T follicular helper cell (primary cell): ENCODE measurements around the gene TMEM164.

Experiments used
- DNase-seq: peaks from one replicate; pipeline ENCODE4 v3.0.0-alpha.2; 2020; ENCODE audit warnings: low read depth

TMEM164 gene

DNA sequence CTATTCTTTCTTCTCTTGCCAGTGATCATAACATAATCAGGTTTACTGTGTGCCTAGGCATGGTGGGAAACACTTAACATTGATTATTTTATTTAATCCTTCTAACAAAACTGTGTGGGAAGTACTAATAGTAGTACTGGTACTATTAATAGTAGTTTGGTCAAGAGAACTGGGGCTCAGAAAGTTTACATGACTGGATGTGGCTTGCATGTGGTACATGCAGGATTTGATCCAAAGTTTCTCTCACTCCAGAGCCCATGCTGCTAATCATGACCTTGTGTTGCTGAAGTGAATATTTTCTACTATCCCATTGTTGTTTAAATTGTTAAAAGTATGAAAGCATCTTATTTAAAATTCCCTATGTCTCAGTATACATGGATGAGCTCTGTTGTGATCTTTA lies 78.4 kb downstream of the TMEM164 start:
- DNase-seq, result no peak

DNA sequence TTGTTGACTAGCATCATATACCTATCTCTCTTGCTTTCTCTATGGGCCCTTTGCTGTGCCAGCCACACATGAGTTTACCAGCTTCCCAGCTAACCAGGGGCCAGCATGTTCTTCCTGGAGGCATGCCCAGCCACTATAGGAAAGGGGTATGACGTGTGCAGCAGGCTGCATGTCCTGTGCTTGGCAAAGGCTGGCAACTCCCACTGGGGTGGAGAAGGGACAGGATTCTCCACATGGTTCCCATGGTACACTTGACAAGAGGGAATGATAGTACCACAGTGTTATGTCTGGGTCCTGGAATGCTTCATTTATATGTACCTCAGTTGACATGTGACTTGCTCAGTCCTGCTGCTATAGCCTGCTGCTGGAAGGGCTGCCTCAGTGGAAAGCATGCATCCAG lies 78.8 kb downstream of the TMEM164 start:
- DNase-seq, result no peak

GRCh38 chrX:110082161-110082560 lies 79.2 kb downstream of the TMEM164 start:
- no peak for DNase-seq

DNA sequence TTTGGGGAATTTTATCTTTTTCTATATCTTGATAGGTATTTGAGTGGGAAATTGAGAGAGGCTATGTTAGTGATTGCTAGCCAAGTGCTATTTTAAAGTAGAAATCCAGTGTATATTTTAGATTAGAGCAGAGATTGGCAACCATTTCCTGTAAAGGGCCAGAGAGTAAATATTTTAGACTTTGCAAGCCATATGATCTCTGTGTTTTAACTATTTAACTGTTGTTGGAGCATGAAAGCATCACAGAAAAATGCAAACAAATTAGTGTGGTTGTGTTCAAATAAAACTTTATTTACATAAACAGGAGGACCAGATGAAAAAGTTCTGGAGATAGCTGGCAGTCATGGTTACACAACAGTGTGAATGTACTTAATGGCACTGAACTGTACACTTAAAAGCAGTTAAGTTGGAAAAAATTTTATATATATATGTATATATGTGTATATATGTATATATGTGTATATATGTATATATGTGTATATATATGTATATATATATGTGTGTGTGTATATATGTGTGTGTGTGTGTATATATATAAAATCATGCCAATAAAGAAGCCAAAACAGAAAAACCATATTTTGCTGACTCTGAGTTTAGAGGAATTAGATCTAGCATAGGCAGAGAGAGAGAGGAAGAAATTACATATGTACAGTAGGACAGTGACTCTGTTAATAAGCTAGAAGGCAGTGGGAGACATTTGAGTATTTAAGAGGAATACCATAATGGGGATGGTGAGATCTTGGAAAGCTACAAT lies 83.4 kb downstream of the TMEM164 start:
- DNase-seq, result no peak

GRCh38 chrX:110086916-110087484 lies 84.1 kb downstream of the TMEM164 start:
- DNase-seq, result no peak

DNA sequence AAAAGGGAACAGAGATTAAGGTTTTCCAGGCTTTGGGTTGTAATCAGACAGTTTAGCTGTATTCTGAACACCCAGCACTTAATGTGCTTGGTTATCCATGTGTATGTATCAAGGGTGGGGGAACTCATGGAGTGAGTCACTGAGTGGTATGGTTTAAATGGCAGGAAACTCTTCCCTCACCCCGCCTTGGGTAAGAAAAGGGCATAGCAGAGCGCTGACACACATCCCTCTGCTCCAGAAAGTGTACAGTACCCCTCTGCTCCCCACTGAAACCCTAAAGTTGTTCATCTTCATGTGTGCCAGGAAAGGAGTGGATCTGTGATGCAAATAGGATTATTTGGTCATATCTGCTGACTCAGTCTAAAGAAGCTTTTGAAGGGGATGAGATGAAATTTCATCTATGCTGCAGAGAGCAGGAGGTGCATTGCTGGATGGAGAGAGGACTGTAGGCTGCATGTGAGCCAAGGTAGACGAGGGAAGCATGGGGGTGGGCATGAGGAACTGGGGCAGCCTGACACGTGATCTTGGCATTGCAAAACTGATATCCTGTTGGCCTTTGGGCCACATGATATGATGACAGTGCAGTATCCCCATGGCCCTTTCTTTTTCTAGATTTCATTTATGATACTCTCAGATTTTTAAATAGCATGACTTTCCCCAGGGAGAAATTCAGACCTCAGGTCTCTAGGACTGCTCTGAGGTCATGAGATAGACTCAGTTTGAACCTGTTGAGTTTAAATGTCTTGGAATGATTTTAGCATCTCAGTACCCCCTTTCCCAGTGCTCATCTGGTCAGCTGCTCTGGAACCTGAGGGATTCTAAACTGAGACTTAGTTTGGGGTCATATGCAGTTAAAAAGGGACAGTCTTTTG lies 84.8 kb downstream of the TMEM164 start:
- DNase-seq, result no peak

- DNase-seq, result no peak
Observed at GRCh38 chrX:110089656-110090403, 86.9 kb downstream of the TMEM164 start.

DNA sequence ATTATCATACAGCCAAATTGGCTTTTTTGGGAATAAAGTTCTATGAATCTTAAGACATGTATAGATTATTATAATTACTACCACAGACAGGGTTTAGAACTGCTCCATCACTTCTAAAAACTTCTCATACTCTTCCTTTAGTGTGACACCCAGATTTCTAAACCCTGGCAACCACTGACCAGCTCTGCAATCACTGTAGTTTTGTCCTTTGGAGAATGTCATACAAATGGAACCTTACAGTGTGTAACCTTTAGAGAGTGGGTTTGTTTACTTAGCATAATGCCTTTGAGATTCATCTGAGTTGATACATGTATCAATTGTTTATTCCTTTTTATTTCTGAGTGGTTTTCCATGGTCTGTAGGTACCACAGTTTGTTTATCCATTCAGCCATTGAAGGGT lies 95.0 kb downstream of the TMEM164 start:
- no peak for DNase-seq

GRCh38 chrX:110103344-110103743 lies 100.4 kb downstream of the TMEM164 start:
- no peak for DNase-seq

DNA sequence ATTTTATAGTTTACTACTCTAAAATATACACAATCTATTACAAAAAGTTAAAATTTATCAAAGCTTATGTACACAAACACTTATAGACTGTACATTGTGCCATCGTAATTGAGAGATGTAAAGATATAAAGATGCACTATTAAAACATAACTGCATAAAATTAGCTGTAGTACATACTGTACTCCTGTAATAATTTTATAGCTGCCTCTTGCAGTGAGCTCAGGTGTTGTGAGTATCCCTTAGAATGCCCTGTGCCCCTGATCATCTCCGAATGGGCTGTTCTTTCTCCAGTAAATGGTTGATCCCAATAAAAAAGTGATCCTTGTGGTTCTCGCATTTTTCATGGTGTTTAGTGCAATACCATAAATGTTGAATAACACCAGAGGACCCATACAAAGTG lies 101.2 kb downstream of the TMEM164 start:
- no peak for DNase-seq

DNA sequence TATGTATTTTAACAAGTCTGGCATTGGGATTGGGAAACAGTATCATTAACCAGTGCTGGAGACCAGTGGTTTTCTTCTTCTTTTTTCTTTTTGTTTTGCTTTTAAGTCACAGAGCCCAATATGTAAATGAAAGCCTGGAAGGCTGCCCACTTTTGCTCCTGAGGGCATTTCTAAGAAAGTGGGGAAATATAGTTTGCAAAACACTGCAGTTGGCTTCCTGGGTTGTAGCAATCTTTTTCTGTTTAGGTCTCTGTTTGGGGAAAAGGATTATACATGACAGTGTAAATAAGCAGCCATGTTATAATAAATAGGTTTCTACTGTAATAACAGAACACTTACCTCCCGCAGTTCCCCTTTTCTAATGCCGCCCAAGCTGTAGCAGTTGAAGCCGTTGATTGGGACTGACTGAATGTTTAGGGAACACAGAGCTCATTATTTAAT lies 105.5 kb downstream of the TMEM164 start:
- no peak for DNase-seq

DNA sequence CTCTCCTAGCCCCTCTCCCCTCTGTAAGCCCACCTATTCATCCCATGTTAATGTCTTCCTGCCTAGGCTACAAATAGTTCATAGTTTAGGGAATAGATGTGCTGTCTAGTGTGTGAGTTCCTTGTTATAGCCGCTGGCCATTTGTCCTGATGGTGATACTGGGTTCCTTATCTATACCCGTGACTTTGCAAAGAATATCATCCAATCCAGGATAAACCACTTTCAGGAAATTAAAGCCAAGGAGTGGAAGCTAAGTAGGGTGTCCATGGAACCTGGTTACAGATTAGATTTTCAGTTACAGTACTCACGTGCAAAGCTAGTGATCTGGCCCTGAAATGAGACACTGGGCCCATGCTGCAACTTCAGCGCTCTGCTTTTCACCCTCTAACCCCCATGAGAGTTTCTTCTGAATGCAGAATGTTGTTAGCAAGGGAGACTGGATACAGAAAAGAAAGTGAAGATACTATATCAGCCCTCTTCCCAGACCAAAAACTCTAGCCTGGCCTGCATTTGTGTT lies 111.4 kb downstream of the TMEM164 start:
- no peak for DNase-seq

- no peak for DNase-seq
Observed at GRCh38 chrX:110116066-110116980, 113.4 kb downstream of the TMEM164 start.

DNA sequence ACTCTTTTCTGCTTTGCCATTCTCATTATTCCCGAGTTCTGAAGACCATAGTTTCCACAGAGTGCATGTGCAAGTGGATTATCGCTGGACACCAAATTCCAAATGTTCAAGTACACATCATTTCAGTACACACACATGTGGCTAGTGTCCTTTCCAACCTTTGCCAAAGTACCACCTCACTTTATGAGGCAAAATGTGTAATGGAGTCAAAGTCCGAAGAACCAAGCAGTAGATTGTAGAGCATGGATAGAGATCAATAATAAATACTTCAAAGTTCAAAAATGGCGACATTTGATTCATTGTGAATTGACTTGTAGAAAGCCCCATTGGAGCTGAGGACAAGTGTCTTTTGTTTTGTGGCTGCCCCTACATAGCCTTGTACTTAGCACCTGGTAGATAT lies 115.6 kb downstream of the TMEM164 start:
- DNase-seq, result no peak

GRCh38 chrX:110119480-110119879 lies 116.6 kb downstream of the TMEM164 start:
- DNase-seq, result no peak

- no peak for DNase-seq
Observed at GRCh38 chrX:110120025-110120424, 117.1 kb downstream of the TMEM164 start.

- no peak for DNase-seq
Observed at GRCh38 chrX:110123331-110123782, 120.4 kb downstream of the TMEM164 start.

GRCh38 chrX:110125446-110126162 lies 122.7 kb downstream of the TMEM164 start:
- DNase-seq, result no peak

DNA sequence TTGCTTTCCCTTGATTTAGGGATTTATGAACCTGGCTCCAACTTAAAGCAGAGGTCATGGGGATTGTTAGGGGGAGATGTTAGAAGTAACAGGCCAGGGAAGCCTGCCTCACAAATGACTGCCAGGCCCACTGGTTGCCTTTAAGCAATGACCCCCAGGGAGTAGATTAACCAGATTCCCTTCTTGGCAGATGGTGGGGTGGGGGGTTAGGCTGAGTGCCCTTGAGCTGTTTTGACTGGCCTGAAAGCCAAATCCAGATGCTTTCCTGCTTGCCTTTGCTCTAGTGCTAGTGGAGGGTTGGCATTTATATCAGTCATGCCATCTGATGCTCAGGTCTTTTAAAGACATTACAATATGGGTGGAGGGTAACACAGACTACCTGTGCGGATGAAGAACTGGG lies 128.1 kb downstream of the TMEM164 start:
- no peak for DNase-seq
